GM23338 (cell line): ENCODE results near the gene HMCN2. TPM values are rescaled to one million over a fixed set of nuclear protein-coding genes. Genes with fewer than 3 reads are reported as not detected.

ENCODE experiments used
- ATAC-seq: fragments of 200-7000 bp; cut with Tn5 transposase; 3 replicates; pipeline ENCODE4 v1.9.1; 2020
- DNase-seq: peaks from one replicate; pipeline ENCODE4 v3.0.0-alpha.2; 2015; ENCODE audit warnings: low spot score
- H2AFZ ChIP-seq: fragments of 200-600 bp; sonication (generic); 2 replicates; pipeline ENCODE4 v1.8.0; 2016; ENCODE audit warnings: antibody characterized with exemption, mild to moderate bottlenecking, moderate library complexity
- H3F3A ChIP-seq: fragments of 200-600 bp; sonication (generic); replicated peaks from 2 replicates; pipeline ENCODE4 v1.8.0; 2017; ENCODE audit warnings: antibody characterized with exemption, mixed run types, low read depth
- H3K27ac ChIP-seq: fragments of 200-600 bp; sonication (generic); 2 replicates; pipeline ENCODE4 v1.6.1; 2016; ENCODE audit warnings: low read depth
- H3K27me3 ChIP-seq: fragments of 200-600 bp; sonication (generic); 2 replicates; pipeline ENCODE4 v1.8.0; 2016; ENCODE audit warnings: mild to moderate bottlenecking, mixed run types, moderate library complexity; ENCODE audit not compliant: insufficient read depth
- H3K36me3 ChIP-seq: fragments of 200-600 bp; sonication (generic); 2 replicates; pipeline ENCODE4 v1.8.0; 2016; ENCODE audit warnings: mild to moderate bottlenecking; ENCODE audit not compliant: insufficient read depth
- H3K4me1 ChIP-seq: fragments of 200-600 bp; sonication (generic); 2 replicates; pipeline ENCODE4 v1.8.0; 2016; ENCODE audit warnings: mild to moderate bottlenecking, moderate library complexity; ENCODE audit not compliant: insufficient read depth
- H3K4me2 ChIP-seq: fragments of 200-600 bp; sonication (generic); 2 replicates; pipeline ENCODE4 v1.7.1; 2017; ENCODE audit warnings: mixed run types
- H3K4me3 ChIP-seq: fragments of 200-600 bp; sonication (generic); 2 replicates; pipeline ENCODE4 v1.6.1; 2016; ENCODE audit warnings: mixed run types
- H3K79me2 ChIP-seq: fragments of 200-600 bp; sonication (generic); replicated peaks from 2 replicates; pipeline ENCODE4 v1.8.0; 2017; ENCODE audit warnings: mild to moderate bottlenecking; ENCODE audit not compliant: insufficient read depth
- H3K9me2 ChIP-seq: fragments of 200-600 bp; sonication (generic); 2 replicates; pipeline ENCODE4 v1.8.0; 2017; ENCODE audit not compliant: insufficient read depth
- H4K20me1 ChIP-seq: fragments of 200-600 bp; sonication (generic); replicated peaks from 2 replicates; pipeline ENCODE4 v1.8.0; 2017; ENCODE audit warnings: mild to moderate bottlenecking; ENCODE audit not compliant: insufficient read depth
- H3K27ac Mint-ChIP-seq: 2 replicates; pipeline ENCODE4 v1.8.0; 2020; ENCODE audit warnings: inconsistent platforms, mild to moderate bottlenecking, moderate library complexity, mixed read lengths
- H3K27me3 Mint-ChIP-seq: 3 replicates; pipeline ENCODE4 v1.8.0; 2022; ENCODE audit warnings: low read depth, mild to moderate bottlenecking, moderate library complexity, mixed read lengths, inconsistent platforms; ENCODE audit not compliant: insufficient read depth, poor library complexity
- H3K36me3 Mint-ChIP-seq: 3 replicates; pipeline ENCODE4 v1.8.0; 2021; ENCODE audit warnings: low read depth, mild to moderate bottlenecking, inconsistent platforms, moderate library complexity, mixed read lengths
- H3K4me1 Mint-ChIP-seq: 3 replicates; pipeline ENCODE4 v1.8.0; 2020; ENCODE audit warnings: mild to moderate bottlenecking, inconsistent platforms, mixed read lengths
- H3K4me3 Mint-ChIP-seq: 3 replicates; pipeline ENCODE4 v1.8.0; 2021; ENCODE audit warnings: moderate library complexity, mild to moderate bottlenecking, inconsistent platforms, mixed read lengths
- H3K9me3 Mint-ChIP-seq: 3 replicates; pipeline ENCODE4 v1.8.0; 2020; ENCODE audit warnings: moderate library complexity, mild to moderate bottlenecking, inconsistent platforms, mixed read lengths
- EZH2 ChIP-seq: fragments of 200-600 bp; sonication (generic); IDR thresholded peaks from one replicate; pipeline ENCODE4 v1.8.0; 2017; ENCODE audit warnings: antibody characterized with exemption, mild to moderate bottlenecking, low read depth; ENCODE audit not compliant: unreplicated experiment
- NANOG ChIP-seq: IDR thresholded peaks from 2 replicates; pipeline ENCODE4 v1.6.1; 2016; ENCODE audit warnings: antibody characterized with exemption, borderline replicate concordance
- REST ChIP-seq: IDR thresholded peaks from one replicate; pipeline ENCODE4 v1.6.1; 2018; ENCODE audit warnings: antibody characterized with exemption; ENCODE audit not compliant: unreplicated experiment
- polyA plus RNA-seq: library from polyadenylated mRNA; unstranded; fragments of >200 nt; fragmentation: Nextera tagmentation; extraction: Ambion mirVana; gene quantifications from 2 replicates; pipeline ENCODE4 v1.2.1, GENCODE V29; 2016
- total RNA-seq: library from RNA; depleted of rRNA; stranded (reverse); fragments of >200 nt; shearing (Covaris generic); gene quantifications from 2 replicates; pipeline ENCODE4 v1.2.3, GENCODE V29; 2014
- TF ChIP-seq, protein P1 (sequence below): fragments of 250-450 bp; sonication (Bioruptor Pico); IDR thresholded peaks from 2 replicates; pipeline ENCODE4 v1.5.0; 2020; ENCODE audit warnings: mild to moderate bottlenecking, moderate library complexity
- TF ChIP-seq, protein P2 (sequence below): IDR thresholded peaks from 2 replicates; pipeline ENCODE4 v1.6.1; 2016; ENCODE audit warnings: antibody characterized with exemption

HMCN2 gene
- total and polyA plus RNA-seq, 2 experiments from 2014 or later, result 1.3 to 4.7 TPM

DNA sequence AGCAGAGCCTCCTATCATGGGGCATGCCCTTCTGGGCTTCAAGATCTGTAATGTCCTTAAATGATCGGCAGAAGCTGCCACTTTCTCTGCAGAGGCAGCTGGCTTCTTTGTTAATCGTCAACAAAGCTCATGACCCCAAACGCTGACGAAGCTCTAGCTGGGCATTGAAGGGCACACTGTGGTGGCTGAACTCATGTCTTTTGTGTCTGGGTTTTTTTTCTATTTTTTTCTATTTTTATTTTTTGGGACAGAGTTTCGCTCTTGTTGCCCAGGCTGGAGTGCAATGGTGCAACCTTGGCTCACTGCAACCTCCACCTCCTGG, 114.0 kb downstream of the HMCN2 start (continued):
- TF ChIP-seq, protein P1, sequence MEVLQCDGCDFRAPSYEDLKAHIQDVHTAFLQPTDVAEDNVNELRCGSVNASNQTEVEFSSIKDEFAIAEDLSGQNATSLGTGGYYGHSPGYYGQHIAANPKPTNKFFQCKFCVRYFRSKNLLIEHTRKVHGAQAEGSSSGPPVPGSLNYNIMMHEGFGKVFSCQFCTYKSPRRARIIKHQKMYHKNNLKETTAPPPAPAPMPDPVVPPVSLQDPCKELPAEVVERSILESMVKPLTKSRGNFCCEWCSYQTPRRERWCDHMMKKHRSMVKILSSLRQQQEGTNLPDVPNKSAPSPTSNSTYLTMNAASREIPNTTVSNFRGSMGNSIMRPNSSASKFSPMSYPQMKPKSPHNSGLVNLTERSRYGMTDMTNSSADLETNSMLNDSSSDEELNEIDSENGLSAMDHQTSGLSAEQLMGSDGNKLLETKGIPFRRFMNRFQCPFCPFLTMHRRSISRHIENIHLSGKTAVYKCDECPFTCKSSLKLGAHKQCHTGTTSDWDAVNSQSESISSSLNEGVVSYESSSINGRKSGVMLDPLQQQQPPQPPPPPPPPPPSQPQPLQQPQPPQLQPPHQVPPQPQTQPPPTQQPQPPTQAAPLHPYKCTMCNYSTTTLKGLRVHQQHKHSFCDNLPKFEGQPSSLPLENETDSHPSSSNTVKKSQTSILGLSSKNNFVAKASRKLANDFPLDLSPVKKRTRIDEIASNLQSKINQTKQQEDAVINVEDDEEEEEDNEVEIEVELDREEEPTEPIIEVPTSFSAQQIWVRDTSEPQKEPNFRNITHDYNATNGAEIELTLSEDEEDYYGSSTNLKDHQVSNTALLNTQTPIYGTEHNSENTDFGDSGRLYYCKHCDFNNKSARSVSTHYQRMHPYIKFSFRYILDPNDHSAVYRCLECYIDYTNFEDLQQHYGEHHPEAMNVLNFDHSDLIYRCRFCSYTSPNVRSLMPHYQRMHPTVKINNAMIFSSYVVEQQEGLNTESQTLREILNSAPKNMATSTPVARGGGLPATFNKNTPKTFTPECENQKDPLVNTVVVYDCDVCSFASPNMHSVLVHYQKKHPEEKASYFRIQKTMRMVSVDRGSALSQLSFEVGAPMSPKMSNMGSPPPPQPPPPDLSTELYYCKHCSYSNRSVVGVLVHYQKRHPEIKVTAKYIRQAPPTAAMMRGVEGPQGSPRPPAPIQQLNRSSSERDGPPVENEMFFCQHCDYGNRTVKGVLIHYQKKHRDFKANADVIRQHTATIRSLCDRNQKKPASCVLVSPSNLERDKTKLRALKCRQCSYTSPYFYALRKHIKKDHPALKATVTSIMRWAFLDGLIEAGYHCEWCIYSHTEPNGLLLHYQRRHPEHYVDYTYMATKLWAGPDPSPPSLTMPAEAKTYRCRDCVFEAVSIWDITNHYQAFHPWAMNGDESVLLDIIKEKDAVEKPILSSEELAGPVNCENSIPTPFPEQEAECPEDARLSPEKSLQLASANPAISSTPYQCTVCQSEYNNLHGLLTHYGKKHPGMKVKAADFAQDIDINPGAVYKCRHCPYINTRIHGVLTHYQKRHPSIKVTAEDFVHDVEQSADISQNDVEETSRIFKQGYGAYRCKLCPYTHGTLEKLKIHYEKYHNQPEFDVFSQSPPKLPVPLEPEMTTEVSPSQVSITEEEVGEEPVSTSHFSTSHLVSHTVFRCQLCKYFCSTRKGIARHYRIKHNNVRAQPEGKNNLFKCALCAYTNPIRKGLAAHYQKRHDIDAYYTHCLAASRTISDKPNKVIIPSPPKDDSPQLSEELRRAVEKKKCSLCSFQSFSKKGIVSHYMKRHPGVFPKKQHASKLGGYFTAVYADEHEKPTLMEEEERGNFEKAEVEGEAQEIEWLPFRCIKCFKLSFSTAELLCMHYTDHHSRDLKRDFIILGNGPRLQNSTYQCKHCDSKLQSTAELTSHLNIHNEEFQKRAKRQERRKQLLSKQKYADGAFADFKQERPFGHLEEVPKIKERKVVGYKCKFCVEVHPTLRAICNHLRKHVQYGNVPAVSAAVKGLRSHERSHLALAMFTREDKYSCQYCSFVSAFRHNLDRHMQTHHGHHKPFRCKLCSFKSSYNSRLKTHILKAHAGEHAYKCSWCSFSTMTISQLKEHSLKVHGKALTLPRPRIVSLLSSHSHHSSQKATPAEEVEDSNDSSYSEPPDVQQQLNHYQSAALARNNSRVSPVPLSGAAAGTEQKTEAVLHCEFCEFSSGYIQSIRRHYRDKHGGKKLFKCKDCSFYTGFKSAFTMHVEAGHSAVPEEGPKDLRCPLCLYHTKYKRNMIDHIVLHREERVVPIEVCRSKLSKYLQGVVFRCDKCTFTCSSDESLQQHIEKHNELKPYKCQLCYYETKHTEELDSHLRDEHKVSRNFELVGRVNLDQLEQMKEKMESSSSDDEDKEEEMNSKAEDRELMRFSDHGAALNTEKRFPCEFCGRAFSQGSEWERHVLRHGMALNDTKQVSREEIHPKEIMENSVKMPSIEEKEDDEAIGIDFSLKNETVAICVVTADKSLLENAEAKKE, result no peak
- TF ChIP-seq EZH2 (no peak), NANOG (no peak)
- TF ChIP-seq, protein P2, sequence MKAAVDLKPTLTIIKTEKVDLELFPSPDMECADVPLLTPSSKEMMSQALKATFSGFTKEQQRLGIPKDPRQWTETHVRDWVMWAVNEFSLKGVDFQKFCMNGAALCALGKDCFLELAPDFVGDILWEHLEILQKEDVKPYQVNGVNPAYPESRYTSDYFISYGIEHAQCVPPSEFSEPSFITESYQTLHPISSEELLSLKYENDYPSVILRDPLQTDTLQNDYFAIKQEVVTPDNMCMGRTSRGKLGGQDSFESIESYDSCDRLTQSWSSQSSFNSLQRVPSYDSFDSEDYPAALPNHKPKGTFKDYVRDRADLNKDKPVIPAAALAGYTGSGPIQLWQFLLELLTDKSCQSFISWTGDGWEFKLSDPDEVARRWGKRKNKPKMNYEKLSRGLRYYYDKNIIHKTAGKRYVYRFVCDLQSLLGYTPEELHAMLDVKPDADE, result no peak

DNA sequence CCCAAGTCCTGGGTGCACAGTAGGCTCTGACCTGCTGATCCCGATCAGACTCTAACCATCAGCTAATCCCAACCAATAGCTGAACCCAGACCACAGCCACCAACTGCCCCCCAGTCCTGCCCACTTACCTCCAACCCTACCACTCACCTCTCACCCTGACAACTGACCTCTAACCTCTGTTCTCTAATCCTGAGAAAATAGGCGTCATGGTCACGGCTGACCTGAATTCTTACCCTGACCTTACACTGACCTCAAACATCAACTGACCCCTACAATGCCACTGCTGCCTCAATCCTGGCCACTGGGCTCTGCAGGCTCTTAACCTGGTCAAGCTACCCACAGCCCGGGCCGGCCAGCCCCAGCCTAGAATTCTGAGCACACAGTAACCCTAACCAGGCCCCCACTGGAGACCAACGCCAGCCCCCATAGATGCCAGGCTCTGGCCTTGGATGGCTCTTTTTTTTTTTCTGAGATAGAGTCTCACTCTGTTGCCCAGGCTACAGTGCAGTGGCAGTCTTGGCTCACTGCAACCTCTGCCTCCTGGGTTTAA, 115.4 kb downstream of the HMCN2 start:
- no peak overlapping the region for H2AFZ ChIP-seq
- Mint-ChIP-seq H3K4me3 (no peak overlapping the region; the same call in 2 of the 3 replicates), H3K9me3 (no peaks in the 10 kb centered on the region), H3K36me3 (no peaks in the 10 kb centered on the region), H3K4me1 (no peaks in the 10 kb centered on the region), H3K27ac (no peak overlapping the region), H3K27me3 (peaks cover 3% of the 10 kb centered on the region)
- no peak overlapping the region for H3K4me3 ChIP-seq
- no peaks in the 10 kb centered on the region for H3K9me2 ChIP-seq
- no peaks in the 10 kb centered on the region for H4K20me1 ChIP-seq
- no peaks in the 10 kb centered on the region for H3K36me3 ChIP-seq
- no peaks in the 10 kb centered on the region for H3K79me2 ChIP-seq
- no peak overlapping the region for H3K27ac ChIP-seq
- DNase-seq (no peak), ATAC-seq (no peak)
- H3K4me1 ChIP-seq, result no peaks in the 10 kb centered on the region
- H3K27me3 ChIP-seq, result no peaks in the 10 kb centered on the region
- no peaks in the 10 kb centered on the region for H3F3A ChIP-seq
- H3K4me2 ChIP-seq, result no peak overlapping the region
- no peak for TF ChIP-seq REST
- TF ChIP-seq, protein P2, result no peak
